Measurements from ENCODE around the gene PLCL2. TPM values are rescaled to one million over a fixed set of nuclear protein-coding genes. Genes with fewer than 3 reads are reported as not detected.
A peak's percentile ranks its signal among the peaks of the same experiment; 100 is the strongest.

PLCL2 gene
- total and polyA plus RNA-seq, 4 donors = 1.5 to 16.5 (median 9.4) TPM

DNA sequence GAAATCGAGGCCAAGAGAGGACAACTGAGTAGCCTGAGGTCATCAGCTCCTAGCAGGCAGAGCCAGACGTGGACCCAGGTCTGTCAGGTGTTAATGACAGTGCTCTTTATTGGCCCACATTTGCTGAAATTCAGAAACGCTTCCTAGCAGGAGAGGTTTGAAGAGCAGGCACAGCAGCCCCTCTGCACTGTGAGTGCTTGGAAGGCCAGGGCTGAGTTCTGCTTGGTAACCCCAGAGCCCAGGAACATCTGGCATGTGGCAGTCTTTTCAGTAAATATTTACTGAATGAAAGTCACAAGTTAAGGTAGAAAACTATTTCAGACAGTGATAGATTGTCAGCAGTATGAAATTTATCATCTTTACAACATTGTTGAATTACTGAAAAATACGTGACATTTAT, 102.4 kb downstream of the PLCL2 start:
- TF ChIP-seq HNF4G (IDR thresholded peaks at IDR 0.05) (no peak), NR2F2 (IDR thresholded peaks at IDR 0.05) (no peak), HNF4A (conservative IDR thresholded peaks at IDR 0.05) (peak in 1 of 2 donors; percentile 25), RAD21 (IDR thresholded peaks at IDR 0.05) (peak in 1 of 2 donors; percentile 27), FOXA2 (IDR thresholded peaks at IDR 0.05) (peak; percentile 19), RXRA (IDR thresholded peaks at IDR 0.05) (peak in 1 of 2 donors; percentile 38)
- no peaks in the 10 kb centered on the region for H3K36me3 ChIP-seq (ENCODE audit: control insufficient read depth in 4 of 4, insufficient read depth in 3 of 4, low read depth in 1 of 4, low read length in 3 of 4)
- no peak for DNase-seq (ENCODE audit: low spot score)
- H3K27me3 ChIP-seq (ENCODE audit: control insufficient read depth in 4 of 4, insufficient read depth in 4 of 4, low read length in 3 of 4) = no peaks in the 10 kb centered on the region
- no peaks in the 10 kb centered on the region for H3K9me3 ChIP-seq (ENCODE audit: control insufficient read depth in 4 of 4, low read length in 3 of 4)
- no peak overlapping the region for H3K27ac ChIP-seq (ENCODE audit: low read depth in 1 of 2, low read length in 2 of 2)
- no peak overlapping the region for H3K4me3 ChIP-seq (ENCODE audit: low read depth in 1 of 3, low read length in 3 of 3)
- H3K4me1 ChIP-seq (ENCODE audit: control insufficient read depth in 4 of 4, insufficient read depth in 4 of 4, low read length in 3 of 4) = peaks cover 0 to 6% (median 2%) of the 10 kb centered on the region in 4 donors
- no peak overlapping the region for H3K9ac ChIP-seq (ENCODE audit: low read depth in 1 of 2, low read length in 2 of 2)
- WGBS = 50% methylated on average over 4 of the region's 4 CpGs

DNA sequence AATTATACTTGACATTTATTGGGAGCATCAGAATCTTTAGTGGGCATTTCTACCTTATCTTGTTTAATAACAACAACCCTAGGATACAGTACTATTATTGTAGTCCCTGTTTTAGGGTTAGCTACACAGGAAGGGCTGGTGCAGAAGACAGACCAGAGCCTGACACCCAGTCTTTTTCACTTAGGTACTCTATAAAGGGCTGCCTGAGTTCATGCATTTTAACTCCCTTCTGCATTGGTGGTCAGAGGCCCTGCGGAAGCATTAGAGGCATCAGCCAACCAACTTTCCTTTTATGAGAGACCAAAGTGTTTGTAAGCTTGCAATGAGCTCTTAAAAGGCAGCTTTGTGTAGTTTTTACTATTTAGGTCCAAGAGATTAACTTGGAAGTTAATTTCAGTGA, 105.4 kb downstream of the PLCL2 start:
- no peak overlapping the region for H3K27ac ChIP-seq (ENCODE audit: low read depth in 1 of 2, low read length in 2 of 2)
- no peak overlapping the region for H3K4me3 ChIP-seq (ENCODE audit: low read depth in 1 of 3, low read length in 3 of 3)
- peaks cover 3 to 21% (median 11%) of the 10 kb centered on the region in 4 donors for H3K4me1 ChIP-seq (ENCODE audit: control insufficient read depth in 4 of 4, insufficient read depth in 4 of 4, low read length in 3 of 4)
- DNase-seq (ENCODE audit: low spot score) = no peak
- TF ChIP-seq, protein P1, sequence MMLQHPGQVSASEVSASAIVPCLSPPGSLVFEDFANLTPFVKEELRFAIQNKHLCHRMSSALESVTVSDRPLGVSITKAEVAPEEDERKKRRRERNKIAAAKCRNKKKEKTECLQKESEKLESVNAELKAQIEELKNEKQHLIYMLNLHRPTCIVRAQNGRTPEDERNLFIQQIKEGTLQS (IDR thresholded peaks at IDR 0.05) = no peak
- no peak for TF ChIP-seq FOXA1 (IDR thresholded peaks at IDR 0.05)
- TF ChIP-seq EGR1 (IDR thresholded peaks at IDR 0.05; ENCODE audit: low read depth in 2 of 2) = no peak
- TF ChIP-seq FOXA2 (IDR thresholded peaks at IDR 0.05) = no peak
- no peak for TF ChIP-seq YY1 (IDR thresholded peaks at IDR 0.05)
- TF ChIP-seq, protein P2, sequence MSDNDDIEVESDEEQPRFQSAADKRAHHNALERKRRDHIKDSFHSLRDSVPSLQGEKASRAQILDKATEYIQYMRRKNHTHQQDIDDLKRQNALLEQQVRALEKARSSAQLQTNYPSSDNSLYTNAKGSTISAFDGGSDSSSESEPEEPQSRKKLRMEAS (IDR thresholded peaks at IDR 0.05) = no peak
- no peak for TF ChIP-seq TAF1 (conservative IDR thresholded peaks at IDR 0.05)
- no peak for TF ChIP-seq RAD21 (IDR thresholded peaks at IDR 0.05)
- no peaks in the 10 kb centered on the region for H3K27me3 ChIP-seq (ENCODE audit: control insufficient read depth in 4 of 4, insufficient read depth in 4 of 4, low read length in 3 of 4)
- H3K36me3 ChIP-seq (ENCODE audit: control insufficient read depth in 4 of 4, insufficient read depth in 3 of 4, low read depth in 1 of 4, low read length in 3 of 4) = no peaks in the 10 kb centered on the region
- 95% methylated on average over 1 of the region's 1 CpG for WGBS
- no peaks in the 10 kb centered on the region for H3K9me3 ChIP-seq (ENCODE audit: control insufficient read depth in 4 of 4, low read length in 3 of 4)
- H3K9ac ChIP-seq (ENCODE audit: low read depth in 1 of 2, low read length in 2 of 2) = no peak overlapping the region

DNA sequence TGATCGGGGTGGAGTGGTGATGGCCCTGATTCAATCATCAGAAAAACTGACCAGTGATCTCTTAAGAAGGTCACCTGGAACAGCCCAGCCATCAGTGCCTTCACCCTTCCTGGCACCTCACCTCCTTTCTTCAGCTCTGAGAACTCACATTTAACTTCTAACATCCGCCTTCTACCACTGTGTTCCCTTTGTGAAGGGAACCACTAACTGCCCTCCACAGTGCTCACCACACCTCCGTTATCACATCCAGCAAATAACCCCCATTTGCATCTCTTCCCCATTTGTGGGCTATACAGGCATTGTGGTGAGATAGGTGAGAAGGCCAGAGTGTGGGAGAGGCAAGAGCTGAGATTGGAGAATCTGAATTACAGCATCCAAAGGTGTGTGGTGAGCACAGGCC, 107.4 kb downstream of the PLCL2 start:
- H3K27me3 ChIP-seq (ENCODE audit: control insufficient read depth in 4 of 4, insufficient read depth in 4 of 4, low read length in 3 of 4) = no peaks in the 10 kb centered on the region
- H3K36me3 ChIP-seq (ENCODE audit: control insufficient read depth in 4 of 4, insufficient read depth in 3 of 4, low read depth in 1 of 4, low read length in 3 of 4) = no peaks in the 10 kb centered on the region
- no peak overlapping the region for H3K4me3 ChIP-seq (ENCODE audit: low read depth in 1 of 3, low read length in 3 of 3)
- TF ChIP-seq, protein P2 (IDR thresholded peaks at IDR 0.05) = no peak
- TF ChIP-seq YY1 (IDR thresholded peaks at IDR 0.05) (no peak), FOXA1 (IDR thresholded peaks at IDR 0.05) (no peak), FOXA2 (IDR thresholded peaks at IDR 0.05) (no peak), HNF4G (IDR thresholded peaks at IDR 0.05) (no peak), EGR1 (IDR thresholded peaks at IDR 0.05; ENCODE audit: low read depth in 2 of 2) (no peak), HNF4A (conservative IDR thresholded peaks at IDR 0.05) (no peak), GABPA (IDR thresholded peaks at IDR 0.05 in 1 of 2, conservative IDR thresholded peaks at IDR 0.05 in 1 of 2) (no peak), NR2F2 (IDR thresholded peaks at IDR 0.05) (no peak), RXRA (IDR thresholded peaks at IDR 0.05) (no peak), JUND (IDR thresholded peaks at IDR 0.05) (no peak), SP1 (IDR thresholded peaks at IDR 0.05) (no peak), TAF1 (conservative IDR thresholded peaks at IDR 0.05) (no peak)
- TF ChIP-seq, protein P3, sequence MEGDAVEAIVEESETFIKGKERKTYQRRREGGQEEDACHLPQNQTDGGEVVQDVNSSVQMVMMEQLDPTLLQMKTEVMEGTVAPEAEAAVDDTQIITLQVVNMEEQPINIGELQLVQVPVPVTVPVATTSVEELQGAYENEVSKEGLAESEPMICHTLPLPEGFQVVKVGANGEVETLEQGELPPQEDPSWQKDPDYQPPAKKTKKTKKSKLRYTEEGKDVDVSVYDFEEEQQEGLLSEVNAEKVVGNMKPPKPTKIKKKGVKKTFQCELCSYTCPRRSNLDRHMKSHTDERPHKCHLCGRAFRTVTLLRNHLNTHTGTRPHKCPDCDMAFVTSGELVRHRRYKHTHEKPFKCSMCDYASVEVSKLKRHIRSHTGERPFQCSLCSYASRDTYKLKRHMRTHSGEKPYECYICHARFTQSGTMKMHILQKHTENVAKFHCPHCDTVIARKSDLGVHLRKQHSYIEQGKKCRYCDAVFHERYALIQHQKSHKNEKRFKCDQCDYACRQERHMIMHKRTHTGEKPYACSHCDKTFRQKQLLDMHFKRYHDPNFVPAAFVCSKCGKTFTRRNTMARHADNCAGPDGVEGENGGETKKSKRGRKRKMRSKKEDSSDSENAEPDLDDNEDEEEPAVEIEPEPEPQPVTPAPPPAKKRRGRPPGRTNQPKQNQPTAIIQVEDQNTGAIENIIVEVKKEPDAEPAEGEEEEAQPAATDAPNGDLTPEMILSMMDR (IDR thresholded peaks at IDR 0.05; ENCODE audit: low read depth, low read length, missing input control) = no peak
- TF ChIP-seq, protein P4, sequence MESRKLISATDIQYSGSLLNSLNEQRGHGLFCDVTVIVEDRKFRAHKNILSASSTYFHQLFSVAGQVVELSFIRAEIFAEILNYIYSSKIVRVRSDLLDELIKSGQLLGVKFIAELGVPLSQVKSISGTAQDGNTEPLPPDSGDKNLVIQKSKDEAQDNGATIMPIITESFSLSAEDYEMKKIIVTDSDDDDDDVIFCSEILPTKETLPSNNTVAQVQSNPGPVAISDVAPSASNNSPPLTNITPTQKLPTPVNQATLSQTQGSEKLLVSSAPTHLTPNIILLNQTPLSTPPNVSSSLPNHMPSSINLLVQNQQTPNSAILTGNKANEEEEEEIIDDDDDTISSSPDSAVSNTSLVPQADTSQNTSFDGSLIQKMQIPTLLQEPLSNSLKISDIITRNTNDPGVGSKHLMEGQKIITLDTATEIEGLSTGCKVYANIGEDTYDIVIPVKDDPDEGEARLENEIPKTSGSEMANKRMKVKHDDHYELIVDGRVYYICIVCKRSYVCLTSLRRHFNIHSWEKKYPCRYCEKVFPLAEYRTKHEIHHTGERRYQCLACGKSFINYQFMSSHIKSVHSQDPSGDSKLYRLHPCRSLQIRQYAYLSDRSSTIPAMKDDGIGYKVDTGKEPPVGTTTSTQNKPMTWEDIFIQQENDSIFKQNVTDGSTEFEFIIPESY (IDR thresholded peaks at IDR 0.05) = no peak
- TF ChIP-seq, protein P5, sequence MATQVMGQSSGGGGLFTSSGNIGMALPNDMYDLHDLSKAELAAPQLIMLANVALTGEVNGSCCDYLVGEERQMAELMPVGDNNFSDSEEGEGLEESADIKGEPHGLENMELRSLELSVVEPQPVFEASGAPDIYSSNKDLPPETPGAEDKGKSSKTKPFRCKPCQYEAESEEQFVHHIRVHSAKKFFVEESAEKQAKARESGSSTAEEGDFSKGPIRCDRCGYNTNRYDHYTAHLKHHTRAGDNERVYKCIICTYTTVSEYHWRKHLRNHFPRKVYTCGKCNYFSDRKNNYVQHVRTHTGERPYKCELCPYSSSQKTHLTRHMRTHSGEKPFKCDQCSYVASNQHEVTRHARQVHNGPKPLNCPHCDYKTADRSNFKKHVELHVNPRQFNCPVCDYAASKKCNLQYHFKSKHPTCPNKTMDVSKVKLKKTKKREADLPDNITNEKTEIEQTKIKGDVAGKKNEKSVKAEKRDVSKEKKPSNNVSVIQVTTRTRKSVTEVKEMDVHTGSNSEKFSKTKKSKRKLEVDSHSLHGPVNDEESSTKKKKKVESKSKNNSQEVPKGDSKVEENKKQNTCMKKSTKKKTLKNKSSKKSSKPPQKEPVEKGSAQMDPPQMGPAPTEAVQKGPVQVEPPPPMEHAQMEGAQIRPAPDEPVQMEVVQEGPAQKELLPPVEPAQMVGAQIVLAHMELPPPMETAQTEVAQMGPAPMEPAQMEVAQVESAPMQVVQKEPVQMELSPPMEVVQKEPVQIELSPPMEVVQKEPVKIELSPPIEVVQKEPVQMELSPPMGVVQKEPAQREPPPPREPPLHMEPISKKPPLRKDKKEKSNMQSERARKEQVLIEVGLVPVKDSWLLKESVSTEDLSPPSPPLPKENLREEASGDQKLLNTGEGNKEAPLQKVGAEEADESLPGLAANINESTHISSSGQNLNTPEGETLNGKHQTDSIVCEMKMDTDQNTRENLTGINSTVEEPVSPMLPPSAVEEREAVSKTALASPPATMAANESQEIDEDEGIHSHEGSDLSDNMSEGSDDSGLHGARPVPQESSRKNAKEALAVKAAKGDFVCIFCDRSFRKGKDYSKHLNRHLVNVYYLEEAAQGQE (IDR thresholded peaks at IDR 0.05) = no peak
- 96% methylated on average over 3 of the region's 3 CpGs for WGBS
- no peak for DNase-seq (ENCODE audit: low spot score)
- no peak overlapping the region for H3K27ac ChIP-seq (ENCODE audit: low read depth in 1 of 2, low read length in 2 of 2)
- H3K9ac ChIP-seq (ENCODE audit: low read depth in 1 of 2, low read length in 2 of 2) = no peak overlapping the region
- H3K9me3 ChIP-seq (ENCODE audit: control insufficient read depth in 4 of 4, low read length in 3 of 4) = no peaks in the 10 kb centered on the region
- H3K4me1 ChIP-seq (ENCODE audit: control insufficient read depth in 4 of 4, insufficient read depth in 4 of 4, low read length in 3 of 4) = peaks cover 3 to 21% (median 11%) of the 10 kb centered on the region in 4 donors
